Astrocyte (in vitro differentiated cells and primary cell): Measurements from ENCODE around the gene MOV10L1.

Experiments
- EZH2 ChIP-seq: IDR thresholded peaks from 2 replicates; pipeline ENCODE4 v1.6.1; 2012; ENCODE audit warnings: mild to moderate bottlenecking, low read length, inconsistent platforms; ENCODE audit not compliant: insufficient read depth
- TF ChIP-seq, protein P1 (sequence below): IDR thresholded peaks from 2 replicates; pipeline ENCODE4 v1.5.1; 2011; ENCODE audit warnings: low read depth, mild to moderate bottlenecking, inconsistent platforms, low read length, moderate library complexity; ENCODE audit not compliant: insufficient read depth

- TF ChIP-seq, protein P1, sequence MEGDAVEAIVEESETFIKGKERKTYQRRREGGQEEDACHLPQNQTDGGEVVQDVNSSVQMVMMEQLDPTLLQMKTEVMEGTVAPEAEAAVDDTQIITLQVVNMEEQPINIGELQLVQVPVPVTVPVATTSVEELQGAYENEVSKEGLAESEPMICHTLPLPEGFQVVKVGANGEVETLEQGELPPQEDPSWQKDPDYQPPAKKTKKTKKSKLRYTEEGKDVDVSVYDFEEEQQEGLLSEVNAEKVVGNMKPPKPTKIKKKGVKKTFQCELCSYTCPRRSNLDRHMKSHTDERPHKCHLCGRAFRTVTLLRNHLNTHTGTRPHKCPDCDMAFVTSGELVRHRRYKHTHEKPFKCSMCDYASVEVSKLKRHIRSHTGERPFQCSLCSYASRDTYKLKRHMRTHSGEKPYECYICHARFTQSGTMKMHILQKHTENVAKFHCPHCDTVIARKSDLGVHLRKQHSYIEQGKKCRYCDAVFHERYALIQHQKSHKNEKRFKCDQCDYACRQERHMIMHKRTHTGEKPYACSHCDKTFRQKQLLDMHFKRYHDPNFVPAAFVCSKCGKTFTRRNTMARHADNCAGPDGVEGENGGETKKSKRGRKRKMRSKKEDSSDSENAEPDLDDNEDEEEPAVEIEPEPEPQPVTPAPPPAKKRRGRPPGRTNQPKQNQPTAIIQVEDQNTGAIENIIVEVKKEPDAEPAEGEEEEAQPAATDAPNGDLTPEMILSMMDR: no peak
- no peak for TF ChIP-seq EZH2
These were observed 121.3 kb downstream of the MOV10L1 start for GRCh38 chr22:50211147-50211546.
